IPS-NIHi7 (cell line): ENCODE results near the gene OLFML1.

Experiments
- DNase-seq: peaks from one replicate; pipeline ENCODE4 v3.0.0; 2012; ENCODE audit warnings: mixed read lengths; ENCODE audit errors: extremely low spot score

Gene OLFML1

DNA sequence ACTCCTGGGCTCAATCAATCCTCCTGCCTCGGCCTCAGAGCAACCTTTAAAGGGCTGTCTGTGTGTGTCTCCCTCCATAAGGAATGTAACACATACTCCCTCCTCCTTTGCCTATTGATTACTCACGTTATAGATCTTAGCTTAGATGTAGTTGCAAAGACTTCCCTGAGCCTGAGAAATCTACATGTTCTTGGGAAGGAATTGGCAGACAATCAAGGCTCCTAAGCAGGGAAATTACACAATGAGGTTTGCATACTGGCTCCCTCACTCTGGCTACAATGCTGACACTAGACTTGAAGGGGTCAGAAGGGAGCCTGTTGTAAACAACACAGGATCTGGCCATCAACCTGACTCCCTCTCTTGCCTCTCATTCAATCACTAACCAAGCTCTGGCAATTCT lies 5.2 kb upstream of the OLFML1 start:
- DNase-seq, result no peak

DNA sequence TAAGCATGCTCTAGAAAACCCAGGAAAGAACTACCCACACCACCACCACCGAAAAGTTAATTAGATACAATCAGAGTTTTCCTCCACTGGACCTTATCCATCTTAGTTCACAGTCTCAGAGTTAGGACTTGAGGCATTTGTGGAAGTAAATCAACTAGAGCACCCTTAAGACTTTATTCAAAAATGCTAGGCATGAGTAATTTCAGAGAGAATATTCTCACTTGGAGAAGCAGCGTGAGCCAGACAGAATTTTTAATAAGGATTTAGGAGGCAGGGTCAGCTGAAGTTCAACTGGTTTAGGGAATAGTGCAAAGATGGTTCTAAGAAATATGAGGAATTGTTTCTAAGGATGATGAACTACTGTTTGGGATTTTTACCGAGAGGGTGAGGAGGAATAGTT lies 1.2 kb upstream of the OLFML1 start:
- DNase-seq, result no peak

DNA sequence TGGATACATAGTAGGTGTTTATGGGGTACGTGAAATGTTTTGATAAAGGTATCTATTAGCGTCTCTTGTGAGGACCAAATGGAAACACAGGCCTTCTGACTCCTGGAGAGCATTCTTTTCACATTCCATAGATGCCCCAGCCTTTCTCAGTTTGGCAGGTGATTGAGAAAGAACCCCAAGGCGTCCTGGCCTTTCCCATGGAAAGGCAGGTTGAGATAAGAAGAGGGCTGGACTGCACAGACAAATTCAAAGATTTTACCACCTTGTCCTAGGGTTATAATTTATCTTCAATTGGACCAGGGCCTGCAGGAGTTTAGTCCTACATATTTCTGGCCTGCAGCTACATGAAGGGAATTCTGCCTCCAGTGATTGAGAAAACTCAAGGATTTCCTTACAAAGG lies 661 bp upstream of the OLFML1 start:
- peak; percentile 51 for DNase-seq

DNA sequence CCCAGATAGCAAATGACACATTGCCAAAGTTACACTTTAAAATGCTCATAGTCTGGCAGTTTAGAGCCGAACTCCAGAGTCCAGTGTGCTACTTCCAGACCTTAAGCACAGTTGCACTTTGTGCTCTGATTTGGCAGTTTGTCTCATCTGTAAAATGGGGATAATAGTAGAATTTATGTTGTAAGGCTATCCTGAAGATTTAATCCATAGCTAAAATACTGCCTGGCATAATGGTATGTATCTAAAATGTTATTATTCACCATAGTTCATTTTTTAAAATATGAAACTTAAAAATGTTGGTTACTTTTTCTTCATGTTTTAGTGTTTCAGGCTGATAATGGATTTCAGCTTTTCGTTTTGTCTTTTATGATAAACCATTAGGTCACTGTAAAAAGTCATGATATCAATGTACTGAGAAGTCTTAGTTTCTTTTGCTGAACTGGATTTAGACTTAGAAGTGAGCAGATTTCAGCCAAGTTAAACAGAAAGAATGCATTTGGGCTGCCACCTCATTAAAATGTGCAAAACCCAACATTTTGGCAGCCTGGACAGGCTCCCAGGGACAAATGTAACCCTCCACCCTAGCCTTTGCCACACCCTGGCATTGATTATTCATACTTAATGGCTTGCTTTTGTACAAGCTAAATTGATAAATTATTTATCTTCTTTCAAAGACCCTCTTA lies 933 bp downstream of the OLFML1 start:
- DNase-seq, result no peak

DNA sequence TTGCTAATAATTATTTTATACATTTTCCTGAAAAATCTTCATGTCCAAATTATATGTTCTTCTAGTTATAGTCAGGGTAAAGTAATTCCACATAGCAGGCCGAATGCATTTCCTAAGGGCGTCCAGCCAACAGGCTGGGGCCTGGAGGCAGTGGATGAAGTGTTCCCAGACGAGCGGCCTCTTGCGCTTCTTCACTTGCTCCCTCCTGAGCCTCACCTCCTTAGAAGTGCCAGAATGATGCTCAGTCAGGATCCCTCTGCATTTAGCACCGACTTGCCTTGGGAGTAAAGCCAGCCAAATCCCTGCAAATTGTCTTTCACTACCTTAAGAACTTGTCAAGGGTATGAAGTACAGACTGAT lies 1.5 kb downstream of the OLFML1 start:
- DNase-seq, result no peak

DNA sequence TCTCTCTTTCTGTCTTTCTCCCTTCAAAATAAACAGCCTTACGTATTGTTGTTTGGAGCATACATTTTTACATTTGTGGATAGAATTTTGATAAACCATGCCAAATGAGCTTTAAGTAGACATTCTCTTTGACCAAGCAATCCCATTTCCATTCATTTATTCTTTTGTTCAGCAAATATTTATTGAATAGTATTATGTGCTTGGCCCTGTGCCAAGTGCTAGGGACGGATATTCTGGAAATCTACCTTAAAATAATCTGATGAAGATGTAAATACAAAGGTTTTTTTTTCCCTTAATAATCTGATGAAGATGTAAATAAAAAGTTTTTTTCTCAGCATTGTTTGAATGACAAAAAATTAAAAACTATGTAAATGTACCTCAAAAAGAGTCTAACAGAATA lies 2.1 kb downstream of the OLFML1 start:
- DNase-seq, result no peak

DNA sequence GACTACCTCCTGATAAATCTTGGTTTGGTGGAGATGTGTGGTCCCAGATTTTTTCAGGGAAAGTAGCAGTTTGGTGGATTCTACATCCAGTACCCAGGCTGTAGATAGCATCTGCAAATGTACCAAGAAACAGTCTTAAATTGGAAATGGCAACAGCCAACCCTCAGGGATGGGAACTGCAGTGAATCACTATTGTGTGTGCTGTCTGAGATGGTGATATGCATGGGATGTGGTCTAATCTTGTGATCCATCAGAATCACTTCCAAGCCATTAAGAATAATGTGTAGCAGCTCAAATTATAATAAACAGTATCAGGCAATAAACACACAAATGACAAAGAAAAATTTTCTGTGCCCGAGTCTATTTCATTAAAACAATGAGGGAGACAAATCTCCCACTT lies 3.4 kb downstream of the OLFML1 start:
- DNase-seq, result no peak

DNA sequence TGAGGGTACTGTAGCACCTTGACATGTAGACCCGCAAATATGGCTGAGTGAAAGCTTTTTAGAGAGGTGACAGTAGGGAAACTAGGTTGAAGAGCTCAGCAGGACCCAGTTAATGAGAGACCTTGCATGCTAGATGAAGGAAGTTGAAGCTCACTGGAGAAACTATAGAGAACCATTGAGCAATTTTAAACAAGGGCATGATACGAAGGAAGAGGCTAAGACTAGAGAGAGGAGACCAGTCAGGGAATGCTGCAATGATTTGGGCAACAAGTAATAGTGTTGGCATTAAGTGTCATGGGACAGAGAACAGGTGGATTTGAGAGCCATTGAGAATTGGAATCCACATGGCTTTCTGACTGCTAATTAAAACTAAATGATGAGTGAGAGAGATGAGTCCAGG lies 4.1 kb downstream of the OLFML1 start:
- DNase-seq, result no peak

DNA sequence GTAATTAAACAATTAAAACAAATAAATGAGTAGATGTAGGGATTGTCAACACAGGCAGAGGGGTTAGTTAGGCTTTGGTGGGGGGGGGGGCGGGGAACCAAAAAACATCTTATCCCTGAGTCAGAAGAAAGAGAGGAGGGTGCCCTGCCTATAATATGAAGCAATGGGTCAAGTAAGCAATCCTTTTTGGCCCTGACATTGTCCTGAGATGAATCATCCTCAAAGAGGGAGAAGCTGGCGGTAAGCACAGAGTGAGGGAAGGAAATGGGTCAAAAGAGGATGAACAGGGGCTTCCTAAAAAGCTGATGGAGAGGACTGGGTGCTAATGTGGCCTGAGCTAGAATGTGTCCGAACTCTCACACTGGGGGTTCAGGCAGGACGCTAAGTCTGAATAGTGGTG lies 4.7 kb downstream of the OLFML1 start:
- DNase-seq, result no peak

DNA sequence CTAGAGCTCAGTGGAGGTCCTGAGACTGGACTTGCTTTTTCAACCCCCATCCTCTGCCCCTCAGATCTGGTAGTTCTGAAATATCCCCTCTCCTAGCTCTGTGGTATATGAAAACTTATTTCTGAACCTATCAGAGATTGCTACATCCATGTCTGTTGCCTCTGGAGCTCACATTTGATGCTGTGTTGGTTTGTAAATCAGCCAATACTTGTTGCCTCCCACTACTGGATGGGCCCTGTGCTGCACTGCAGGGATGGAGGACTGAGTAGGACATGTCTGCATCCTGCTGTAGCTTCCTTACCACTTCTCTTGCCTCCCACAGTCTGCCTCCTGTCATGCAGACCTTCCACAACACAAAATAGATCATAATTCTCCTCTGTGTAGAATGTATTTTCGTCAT lies 5.2 kb downstream of the OLFML1 start:
- DNase-seq, result no peak

DNA sequence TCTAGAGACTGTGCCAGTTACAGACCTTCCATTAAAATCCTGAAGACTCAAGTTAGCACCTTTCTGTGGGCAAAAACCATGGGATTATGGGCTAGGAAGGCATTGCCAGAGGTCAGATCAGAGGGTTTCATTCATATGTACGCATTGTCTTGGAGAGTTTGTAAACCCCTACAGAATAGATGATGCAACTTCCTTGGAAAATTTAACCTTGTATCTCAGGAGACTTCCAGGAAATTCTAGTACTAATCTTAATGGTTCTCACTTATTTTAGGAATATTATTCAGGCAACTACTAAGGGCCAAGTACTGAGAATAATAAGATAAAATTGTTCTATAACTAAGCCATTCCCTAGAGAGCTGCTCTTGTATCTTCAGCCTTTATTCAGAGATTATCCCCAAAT lies 6.9 kb downstream of the OLFML1 start:
- no peak for DNase-seq

DNA sequence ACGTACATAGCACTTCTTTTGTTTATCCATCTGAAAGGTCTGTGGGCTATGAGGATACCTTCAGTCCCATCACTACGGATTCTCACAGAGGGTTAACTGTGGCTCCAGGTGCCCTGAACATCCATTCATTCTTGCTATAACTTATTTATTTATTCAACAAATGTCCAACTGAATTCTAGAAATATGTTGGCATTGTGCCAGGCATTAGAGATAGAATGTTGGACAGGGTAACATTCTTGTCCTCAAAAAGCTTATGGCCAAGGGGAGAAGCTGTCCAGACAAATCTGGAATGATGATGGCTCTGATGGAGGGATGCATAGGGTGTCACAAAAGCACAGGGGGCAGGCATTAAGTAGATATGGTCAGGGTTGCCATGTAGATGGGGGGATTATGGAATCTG lies 8.4 kb downstream of the OLFML1 start:
- DNase-seq, result no peak

DNA sequence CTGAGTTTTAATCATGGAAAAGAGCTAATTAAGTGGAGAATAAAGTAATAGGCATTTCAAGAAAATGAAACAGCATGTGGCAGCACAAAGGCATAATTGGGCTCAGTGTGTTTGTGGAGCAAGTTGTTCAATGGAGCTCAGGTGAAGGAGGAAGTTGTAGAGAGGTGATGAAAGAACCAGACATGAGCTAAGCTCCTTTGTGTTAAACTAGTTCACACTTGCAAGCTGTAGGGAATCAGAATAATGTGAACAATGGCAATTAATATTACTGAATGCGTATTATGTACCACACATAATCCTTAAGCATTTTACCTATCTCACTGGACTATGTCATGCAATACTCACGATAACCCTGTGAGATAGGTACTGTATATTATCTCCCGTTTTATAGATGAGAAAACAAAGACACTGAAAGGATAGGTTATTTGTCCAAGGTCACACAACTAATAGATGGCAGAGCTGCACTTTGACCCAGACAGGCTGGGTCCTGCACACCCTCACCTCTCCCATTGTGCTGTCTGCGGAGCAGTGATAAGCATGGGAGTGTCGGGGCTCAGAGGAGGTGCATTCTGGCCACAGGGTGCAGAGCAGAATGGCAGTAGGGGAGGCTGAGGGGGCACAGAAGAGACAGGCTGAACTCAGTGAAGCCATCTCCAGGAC lies 8.9 kb downstream of the OLFML1 start:
- no peak for DNase-seq

DNA sequence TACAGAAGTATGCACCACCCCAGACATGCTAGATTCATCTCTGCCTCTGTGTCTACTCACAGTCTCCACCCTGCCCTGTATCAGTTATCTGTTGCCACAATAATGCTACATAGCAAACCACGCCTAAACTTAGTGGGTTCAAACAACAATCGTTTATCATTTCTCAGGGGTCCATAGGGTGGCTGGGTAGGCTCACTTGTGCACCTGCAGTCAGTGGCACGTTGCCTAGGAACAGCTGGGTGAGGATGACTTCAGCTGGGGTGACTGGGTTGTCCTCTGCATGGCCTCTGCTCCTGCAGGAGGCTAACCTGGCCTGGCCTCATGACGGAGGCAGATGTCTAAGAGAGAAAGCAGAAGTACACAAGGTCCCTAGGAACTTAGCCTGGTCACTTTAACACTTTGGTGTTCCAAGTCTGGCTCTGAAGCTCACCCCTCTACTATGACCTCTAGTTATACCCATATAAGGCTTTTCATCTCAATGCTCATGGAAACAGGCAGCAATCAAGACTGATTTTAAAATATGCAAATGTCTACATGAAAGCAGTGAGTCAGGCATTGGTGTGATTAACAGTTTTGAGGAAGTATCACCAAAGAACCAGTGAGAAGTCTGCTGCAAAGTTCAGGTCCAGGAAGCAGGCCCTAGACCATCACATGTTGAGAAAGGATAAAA lies 10.7 kb downstream of the OLFML1 start:
- DNase-seq, result no peak

DNA sequence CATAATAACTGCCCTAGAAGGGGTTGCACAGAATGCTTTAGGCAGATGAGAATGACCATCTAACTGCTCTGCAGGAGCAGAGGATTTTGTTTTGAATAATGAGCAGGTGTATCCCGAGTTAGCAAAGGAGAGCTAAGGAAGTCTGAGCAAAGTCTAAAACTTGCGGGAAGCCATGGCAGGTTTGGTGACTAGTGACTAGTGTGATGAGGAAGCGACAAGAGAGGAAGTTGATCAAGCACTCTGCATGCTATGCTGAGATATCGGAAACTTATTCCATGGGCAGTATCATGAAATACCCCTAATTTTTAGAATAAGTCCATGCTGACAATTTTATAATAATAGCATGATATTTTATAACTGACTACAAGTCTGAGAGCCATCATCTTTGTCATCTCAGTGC lies 12.9 kb downstream of the OLFML1 start:
- DNase-seq, result no peak

DNA sequence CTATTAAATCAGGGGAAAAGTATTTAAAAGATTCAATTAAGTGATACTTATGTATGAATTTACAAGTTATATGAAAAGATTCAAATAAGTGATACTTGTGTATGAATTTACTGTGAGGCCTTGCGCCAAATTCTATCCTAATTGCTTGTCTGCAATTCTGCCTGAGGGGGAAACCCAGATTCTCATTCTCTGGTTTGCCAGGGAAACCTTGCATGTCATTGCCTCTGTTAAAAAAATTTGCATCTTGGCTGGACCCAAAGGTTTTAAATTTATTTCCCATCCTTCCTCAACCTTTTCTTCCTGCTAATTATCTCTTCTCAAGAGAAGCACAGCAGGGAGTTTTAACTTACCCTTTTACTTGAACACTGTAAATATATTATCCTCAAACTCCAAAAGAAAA lies 13.8 kb downstream of the OLFML1 start:
- no peak for DNase-seq

DNA sequence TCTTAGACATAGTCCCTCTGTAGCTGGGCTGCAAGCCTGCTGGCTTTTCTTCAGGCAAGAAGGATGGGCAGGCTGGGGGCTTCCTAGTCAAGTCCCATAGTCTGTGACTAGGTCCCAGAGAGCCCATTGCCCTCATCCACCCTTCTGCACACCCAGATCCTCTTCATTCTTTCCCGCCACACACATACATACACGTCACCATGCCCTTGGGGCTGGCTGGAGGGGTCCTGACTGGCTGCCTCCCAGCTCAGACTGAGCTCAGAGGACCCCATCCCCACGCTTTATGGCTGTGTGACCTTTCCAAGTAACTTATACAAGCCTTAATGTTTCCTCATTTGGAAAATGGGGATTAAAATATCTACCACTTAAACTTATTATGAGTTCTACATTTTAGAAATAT lies 14.9 kb downstream of the OLFML1 start:
- no peak for DNase-seq

DNA sequence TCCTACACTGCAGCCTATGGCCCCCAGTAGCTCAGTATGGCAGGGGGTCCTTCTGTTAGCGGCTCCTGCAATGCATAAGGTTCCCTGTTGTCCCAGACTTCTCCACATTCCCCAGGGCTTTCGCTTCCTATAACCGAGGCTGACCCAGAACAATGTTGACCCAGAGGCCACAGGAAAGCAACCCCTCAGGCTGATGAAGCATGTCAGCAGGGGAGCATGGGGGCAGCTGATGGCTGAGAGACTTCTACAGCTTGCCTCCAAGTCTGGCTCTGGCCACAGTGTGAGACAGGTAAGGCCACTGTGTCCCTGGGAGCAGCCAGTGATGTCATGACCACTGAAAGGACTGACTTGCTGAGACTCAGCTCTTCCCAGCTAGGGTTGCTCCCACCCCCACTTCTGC lies 15.9 kb downstream of the OLFML1 start:
- DNase-seq, result no peak

DNA sequence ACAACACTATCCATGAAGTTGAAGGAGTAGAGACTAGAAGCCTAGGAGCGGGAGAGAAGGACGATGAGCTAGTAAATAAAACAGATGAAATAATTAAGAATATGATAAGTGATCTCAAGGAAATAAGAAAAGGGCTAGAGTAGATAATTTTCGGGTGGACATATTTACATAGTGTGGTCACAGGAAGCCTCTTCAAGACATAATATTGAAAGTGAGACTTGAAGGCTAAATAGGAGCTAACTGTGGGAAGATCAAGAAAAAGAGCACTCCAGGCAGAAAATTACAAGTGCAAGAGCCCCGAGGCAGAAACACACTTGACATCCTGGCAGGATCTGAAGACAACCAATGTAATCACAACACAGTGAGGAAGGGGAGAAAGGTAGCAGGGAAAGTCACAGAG lies 16.6 kb downstream of the OLFML1 start:
- DNase-seq, result no peak

DNA sequence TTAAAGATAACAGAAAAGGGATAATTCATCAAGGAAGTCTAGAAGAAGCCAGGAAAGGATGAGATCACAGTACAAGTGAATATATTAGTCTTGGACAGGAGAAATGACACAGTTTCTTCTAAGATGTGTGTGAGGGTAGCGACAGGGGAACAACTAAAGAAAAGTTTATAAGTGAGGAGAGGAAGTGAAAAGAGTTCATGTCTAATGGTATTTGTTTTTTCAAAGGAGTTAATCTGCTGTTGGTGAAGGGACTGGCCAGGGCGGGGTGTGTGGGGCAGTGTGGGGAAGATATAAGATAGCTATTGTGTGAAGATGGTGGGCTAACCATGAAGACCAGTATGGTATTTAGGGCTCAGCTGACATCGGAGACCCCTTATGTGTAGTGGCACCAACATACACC lies 20.9 kb downstream of the OLFML1 start:
- DNase-seq, result no peak

DNA sequence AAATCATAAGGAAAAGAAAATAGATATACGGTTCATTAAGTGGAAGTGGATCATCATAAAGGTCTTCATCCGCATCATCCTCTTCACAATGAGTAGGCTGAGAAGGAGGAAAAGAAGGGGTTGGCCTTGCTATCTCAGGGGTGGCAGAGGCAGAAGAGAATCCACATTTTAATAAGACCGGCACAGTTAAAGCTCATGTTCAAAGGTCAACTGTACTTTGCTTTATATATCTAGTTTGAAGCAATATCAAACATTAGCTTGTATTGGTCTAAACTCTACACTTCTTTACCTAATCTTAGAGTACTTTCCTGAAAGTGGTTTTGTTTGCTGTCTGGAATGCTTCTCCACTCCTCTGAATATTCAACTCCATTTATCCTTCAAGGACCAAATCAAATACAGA lies 22.8 kb downstream of the OLFML1 start:
- DNase-seq, result no peak

DNA sequence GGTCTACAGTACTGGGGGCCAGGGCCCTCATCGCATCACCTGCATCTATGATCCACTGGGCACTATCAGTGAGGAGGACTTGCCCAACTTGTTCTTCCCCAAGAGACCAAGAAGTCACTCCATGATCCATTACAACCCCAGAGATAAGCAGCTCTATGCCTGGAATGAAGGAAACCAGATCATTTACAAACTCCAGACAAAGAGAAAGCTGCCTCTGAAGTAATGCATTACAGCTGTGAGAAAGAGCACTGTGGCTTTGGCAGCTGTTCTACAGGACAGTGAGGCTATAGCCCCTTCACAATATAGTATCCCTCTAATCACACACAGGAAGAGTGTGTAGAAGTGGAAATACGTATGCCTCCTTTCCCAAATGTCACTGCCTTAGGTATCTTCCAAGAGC lies 24.7 kb downstream of the OLFML1 start:
- no peak for DNase-seq

DNA sequence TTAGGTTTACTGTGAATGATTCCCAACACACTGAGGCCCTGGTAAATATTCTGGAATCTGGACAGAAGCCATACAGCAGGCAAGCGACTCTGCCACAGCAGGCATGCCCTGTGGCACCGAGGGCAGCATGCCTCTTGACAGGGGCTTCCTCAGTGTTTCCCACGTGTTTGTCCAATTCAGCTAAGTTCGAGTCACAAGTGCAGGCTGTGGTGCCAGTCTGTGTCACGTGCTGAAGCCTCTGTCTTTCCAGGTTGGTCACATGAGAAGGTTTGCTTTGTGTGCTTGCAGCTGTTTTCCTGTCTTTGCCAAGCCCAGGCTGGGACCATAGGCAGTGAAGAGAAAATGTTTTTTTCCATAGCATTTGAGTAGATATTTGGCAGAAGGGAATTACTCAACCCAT lies 26.1 kb downstream of the OLFML1 start:
- no peak for DNase-seq
